Heart left ventricle (tissue), 13 donors: Measurements from ENCODE around the gene PTPRN2.

Experiments
- POLR2A ChIP-seq, 2 donors: fragments of 450-650 bp; IDR thresholded peaks; one replicate each; pipeline ENCODE4 v1.6.1; 2017; ENCODE audit warnings: antibody characterized with exemption in 2 of 2, mild to moderate bottlenecking in 2 of 2, moderate library complexity in 2 of 2
- TF ChIP-seq, protein P1 (sequence below), 12 donors: fragments of 200-600 bp; sonication (generic) in 4 of 12; IDR thresholded peaks; one replicate each; pipeline versions ENCODE4 v1.5.0 to v1.8.0; 2018 to 2022; ENCODE audit warnings: antibody characterized with exemption in 12 of 12, mild to moderate bottlenecking in 5 of 12
- donor health status: ischemic (EF 13 %, LVEDD 7.1; RV severe dilation, severe dysfunction).
- donor health status: DM: no; HTN: yes; CAD: no.
- donor health status: DM: no; HTN: no; CAD: no.
- donor health status: ischemic (EF 25% LVEDD 6.9; RV normal size, moderate dysfunction).
- donor health status: ischemic (EF 25% LVEDD 5.7; RV mildly dilated, moderate dysfunction).
- donor health status: ischemic (EF 35%, LVEDD 5.7; RV mildly dilated, moderate dysfunction).
- donor health status: nonischemic (EF 11% LVEDD 7.7; RV severe dilation, severe dysfunction).
- donor health status: DM: yes; HTN: yes; CAD: no.
- donor health status: PGD.
- donor health status: ischemic (EF 29% LVEDD 5.4; RV normal size, mild dysfunction).
- donor health status: nonischemic (EF 23%, LVEDD 6.1; RV moderate dilation, normal function).

- TF ChIP-seq, protein P1, sequence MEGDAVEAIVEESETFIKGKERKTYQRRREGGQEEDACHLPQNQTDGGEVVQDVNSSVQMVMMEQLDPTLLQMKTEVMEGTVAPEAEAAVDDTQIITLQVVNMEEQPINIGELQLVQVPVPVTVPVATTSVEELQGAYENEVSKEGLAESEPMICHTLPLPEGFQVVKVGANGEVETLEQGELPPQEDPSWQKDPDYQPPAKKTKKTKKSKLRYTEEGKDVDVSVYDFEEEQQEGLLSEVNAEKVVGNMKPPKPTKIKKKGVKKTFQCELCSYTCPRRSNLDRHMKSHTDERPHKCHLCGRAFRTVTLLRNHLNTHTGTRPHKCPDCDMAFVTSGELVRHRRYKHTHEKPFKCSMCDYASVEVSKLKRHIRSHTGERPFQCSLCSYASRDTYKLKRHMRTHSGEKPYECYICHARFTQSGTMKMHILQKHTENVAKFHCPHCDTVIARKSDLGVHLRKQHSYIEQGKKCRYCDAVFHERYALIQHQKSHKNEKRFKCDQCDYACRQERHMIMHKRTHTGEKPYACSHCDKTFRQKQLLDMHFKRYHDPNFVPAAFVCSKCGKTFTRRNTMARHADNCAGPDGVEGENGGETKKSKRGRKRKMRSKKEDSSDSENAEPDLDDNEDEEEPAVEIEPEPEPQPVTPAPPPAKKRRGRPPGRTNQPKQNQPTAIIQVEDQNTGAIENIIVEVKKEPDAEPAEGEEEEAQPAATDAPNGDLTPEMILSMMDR (IDR thresholded peaks at IDR 0.05): no peak
- no peak for TF ChIP-seq POLR2A (IDR thresholded peaks at IDR 0.05)
Measured at GRCh38 chr7:158424531-158424930, 163.1 kb downstream of the PTPRN2 start.
